ENCODE measurements around the gene TCEAL3. TPM values are rescaled to one million over a fixed set of nuclear protein-coding genes. Genes with fewer than 3 reads are reported as not detected.
"Not testable (repeated sequence)": the region's sequence is repeated elsewhere in the genome, so short reads cannot be mapped to it uniquely, and the experiment has no call there.

The TCEAL3 gene
- total RNA-seq: 1 to 10 TPM; 4.1 to 9.1 TPM

DNA sequence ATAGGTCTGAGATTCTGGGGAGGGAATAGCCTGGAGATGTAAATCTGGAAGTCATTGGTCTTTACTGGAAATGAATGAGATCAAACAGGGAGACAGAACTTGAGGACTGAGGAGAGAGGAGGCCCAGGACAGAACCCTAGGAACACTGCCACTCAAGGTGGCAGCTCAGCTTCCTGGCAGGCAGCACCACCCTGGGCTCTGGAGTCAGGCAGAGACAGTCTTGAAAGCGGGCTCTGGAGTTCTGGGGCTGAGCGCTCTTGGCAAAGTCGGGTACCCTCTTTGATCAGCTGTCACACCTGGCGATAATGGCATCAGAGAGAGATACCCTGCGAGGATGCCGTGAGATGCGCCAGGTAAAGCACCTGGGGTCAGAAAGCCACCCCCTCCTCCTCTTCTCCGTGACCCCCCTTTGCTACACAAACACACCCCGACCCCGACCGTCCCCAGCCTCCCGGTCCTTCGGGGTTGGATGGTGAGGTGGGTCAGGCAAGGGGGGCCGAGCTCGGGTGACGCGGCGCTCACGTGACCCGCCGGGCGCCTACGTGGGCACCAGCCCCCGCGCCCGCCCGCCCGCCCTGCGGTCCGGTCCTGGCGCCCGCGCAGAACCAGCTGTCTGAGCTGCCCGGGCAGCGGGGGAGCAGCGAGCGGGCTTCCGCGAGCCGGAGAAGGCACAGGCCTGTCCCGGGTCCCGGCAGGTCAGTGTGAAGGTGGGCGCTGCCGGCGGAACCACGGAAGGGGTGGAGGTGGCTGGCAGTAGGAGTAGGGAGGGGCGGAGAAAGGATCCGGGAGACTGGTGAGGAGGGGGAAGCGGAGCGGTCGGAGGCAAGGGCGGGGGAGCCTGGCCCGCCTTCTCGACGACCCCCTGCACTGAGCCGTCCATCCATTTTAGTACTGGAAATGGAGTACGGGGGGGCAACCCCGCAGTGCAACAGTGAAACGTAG is at the start of gene TCEAL3:
TCEAL3 (plus strand) TSS at position 600 of the 942 bp plus-strand sequence. CDS start 1,102 bp downstream, outside the sequence.
- peak within 1 kb of the TSS; percentile 79 for H3K27ac Mint-ChIP-seq
- H3K4me3 Mint-ChIP-seq: peak within 1 kb of the TSS; percentile 76
- peak; percentile 86 for ATAC-seq (replicated peaks)
- peaks cover 5% of the 10 kb centered on the region for H3K4me1 Mint-ChIP-seq
- H3K27me3 Mint-ChIP-seq: no peaks in the 10 kb centered on the region
- H3K9me3 Mint-ChIP-seq: no peaks in the 10 kb centered on the region
- peaks cover 10% of the 10 kb centered on the region for H3K36me3 Mint-ChIP-seq (ENCODE audit: low read depth)

DNA sequence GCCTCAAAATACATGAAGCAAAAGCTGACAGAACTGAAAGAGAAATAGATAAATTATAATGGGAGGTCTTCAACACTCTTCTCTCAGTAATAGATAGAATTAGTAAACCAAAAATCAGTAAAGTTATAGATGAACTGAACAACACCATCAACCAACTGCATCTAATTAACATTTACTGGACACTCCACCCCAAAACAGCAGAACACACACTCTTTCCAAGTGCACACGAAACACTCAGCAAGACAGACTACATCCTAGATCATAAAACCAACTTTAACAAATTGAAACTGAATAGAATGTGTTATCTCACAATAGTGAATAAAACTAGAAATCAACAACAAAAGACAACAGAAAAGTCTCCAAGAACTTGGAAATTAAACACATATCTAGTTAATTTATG is 47.5 kb upstream of the TCEAL3 start:
- no peak overlapping the region for H3K4me3 Mint-ChIP-seq
- H3K4me1 Mint-ChIP-seq: no peaks in the 10 kb centered on the region
- no peak overlapping the region for H3K27ac Mint-ChIP-seq
- peaks cover 3% of the 10 kb centered on the region for H3K27me3 Mint-ChIP-seq
- no peak for ATAC-seq (replicated peaks)
- no peaks in the 10 kb centered on the region for H3K36me3 Mint-ChIP-seq (ENCODE audit: low read depth)
- H3K9me3 Mint-ChIP-seq: no peaks in the 10 kb centered on the region

DNA sequence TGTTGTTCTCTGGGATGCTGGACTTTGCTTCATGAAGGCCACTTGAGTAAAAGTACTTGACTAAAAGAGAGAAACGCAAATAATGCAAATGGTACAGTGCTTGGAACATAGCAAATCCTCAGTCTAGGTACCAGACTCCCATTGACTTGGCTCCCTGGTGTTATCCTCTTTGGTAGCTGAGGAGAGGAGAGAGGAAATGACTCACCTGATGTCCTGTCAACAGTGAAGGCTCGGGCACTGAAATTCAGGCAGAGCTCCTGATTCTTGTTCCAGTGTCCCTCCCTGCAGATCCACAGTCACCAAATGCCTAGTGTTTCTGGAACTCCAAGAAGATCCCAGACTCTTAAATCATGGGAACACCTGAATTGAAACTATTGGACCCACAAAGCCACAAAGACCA is 45.0 kb upstream of the TCEAL3 start:
- peaks cover 3% of the 10 kb centered on the region for H3K27me3 Mint-ChIP-seq
- no peaks in the 10 kb centered on the region for H3K4me1 Mint-ChIP-seq
- no peak overlapping the region for H3K4me3 Mint-ChIP-seq
- H3K27ac Mint-ChIP-seq: no peak overlapping the region
- no peak for ATAC-seq (replicated peaks)
- H3K9me3 Mint-ChIP-seq: no peaks in the 10 kb centered on the region
- H3K36me3 Mint-ChIP-seq (ENCODE audit: low read depth): no peaks in the 10 kb centered on the region

DNA sequence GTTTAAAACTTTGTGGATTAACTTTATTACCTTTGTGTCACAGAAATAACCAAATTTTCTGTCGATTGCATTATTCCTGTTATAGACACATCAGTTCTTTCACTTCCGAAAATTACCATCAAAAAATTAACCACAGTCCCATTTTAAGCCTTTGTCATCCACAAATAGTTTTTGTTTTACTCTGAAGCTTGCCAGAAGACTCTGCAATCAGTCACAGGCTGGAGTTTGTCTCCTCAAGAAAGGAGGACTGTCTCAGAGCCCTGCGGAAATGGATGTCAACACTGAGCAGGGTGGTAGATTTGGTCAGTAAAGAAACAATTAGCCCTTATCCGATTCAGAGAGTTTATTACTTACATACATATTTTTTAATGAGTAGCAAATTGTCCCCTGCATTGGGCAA is 42.6 kb upstream of the TCEAL3 start:
- ATAC-seq (replicated peaks): no peak
- no peaks in the 10 kb centered on the region for H3K36me3 Mint-ChIP-seq (ENCODE audit: low read depth)
- H3K4me3 Mint-ChIP-seq: no peak overlapping the region
- no peaks in the 10 kb centered on the region for H3K9me3 Mint-ChIP-seq
- H3K4me1 Mint-ChIP-seq: no peaks in the 10 kb centered on the region
- H3K27me3 Mint-ChIP-seq: peaks cover 3% of the 10 kb centered on the region
- no peak overlapping the region for H3K27ac Mint-ChIP-seq

DNA sequence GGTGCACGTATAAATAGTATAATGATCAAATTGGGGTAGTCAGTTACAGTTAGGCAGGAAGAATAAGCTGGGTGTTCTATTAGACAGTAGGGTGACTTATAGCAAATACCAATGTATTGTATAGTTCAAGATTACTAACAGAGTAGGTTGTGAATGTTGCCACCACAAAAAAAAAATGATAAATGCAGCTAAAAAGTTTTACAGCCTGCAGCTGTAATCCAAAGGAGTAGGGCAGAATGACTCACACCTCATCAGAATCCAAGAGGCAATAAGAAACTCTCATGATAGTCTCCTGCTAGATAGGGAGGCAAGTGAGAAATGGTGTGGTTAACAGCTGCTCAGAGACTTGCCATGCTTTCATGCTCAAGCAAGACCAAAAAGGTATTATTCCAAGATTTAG is 42.0 kb upstream of the TCEAL3 start:
- Mint-ChIP-seq H3K36me3 (ENCODE audit: low read depth) (no peaks in the 10 kb centered on the region), H3K4me1 (no peaks in the 10 kb centered on the region), H3K4me3 (no peak overlapping the region), H3K27me3 (peaks cover 3% of the 10 kb centered on the region), H3K9me3 (no peaks in the 10 kb centered on the region), H3K27ac (no peak overlapping the region)
- ATAC-seq (replicated peaks): no peak

GRCh38 chrX:103571121-103571520 is 36.6 kb upstream of the TCEAL3 start:
- no peak for ATAC-seq (replicated peaks)
- H3K4me3 Mint-ChIP-seq: no peak overlapping the region
- H3K27me3 Mint-ChIP-seq: no peaks in the 10 kb centered on the region
- no peak overlapping the region for H3K27ac Mint-ChIP-seq
- no peaks in the 10 kb centered on the region for H3K36me3 Mint-ChIP-seq (ENCODE audit: low read depth)
- H3K9me3 Mint-ChIP-seq: no peaks in the 10 kb centered on the region
- H3K4me1 Mint-ChIP-seq: no peaks in the 10 kb centered on the region

DNA sequence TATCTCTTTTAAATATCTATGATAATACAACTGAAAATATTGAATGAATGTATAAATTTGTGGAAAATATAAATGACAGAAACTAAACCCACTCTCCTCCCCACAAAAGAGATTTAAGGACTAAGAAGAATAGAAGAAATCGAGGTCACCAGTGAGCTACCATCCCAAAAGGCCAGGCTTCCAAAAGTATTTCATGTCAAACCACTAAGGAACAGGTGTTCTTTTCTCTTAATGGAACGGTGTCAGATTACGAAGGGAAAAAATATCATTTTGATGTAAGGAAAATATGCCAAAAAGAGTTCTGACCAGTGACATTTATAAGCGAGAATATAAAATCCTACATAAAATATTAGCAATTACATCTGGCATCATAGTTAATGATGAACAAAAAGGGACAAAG is 36.0 kb upstream of the TCEAL3 start:
- no peak overlapping the region for H3K27ac Mint-ChIP-seq
- no peaks in the 10 kb centered on the region for H3K27me3 Mint-ChIP-seq
- H3K9me3 Mint-ChIP-seq: no peaks in the 10 kb centered on the region
- no peak overlapping the region for H3K4me3 Mint-ChIP-seq
- H3K36me3 Mint-ChIP-seq (ENCODE audit: low read depth): no peaks in the 10 kb centered on the region
- no peak for ATAC-seq (replicated peaks)
- no peaks in the 10 kb centered on the region for H3K4me1 Mint-ChIP-seq

DNA sequence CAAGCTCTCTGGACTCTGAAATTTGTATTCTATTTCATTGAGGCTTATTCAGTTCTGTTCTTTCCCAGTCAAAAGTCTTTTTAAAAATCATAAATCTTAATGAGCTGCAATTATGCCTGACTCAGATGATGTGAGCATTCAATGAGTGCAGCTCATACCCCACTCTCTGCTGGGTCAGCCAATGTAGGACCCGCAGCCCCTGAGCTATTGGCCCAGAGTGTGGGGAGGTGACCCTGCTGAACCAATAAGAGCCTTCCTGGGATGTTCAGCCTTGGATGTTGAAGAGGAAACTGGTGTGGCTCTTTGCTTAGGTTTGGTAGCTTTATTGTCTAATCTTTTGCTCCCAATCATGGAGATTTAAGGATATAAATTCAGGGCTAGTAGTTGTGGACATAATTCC is 34.6 kb upstream of the TCEAL3 start:
- Mint-ChIP-seq H3K27ac (no peak overlapping the region), H3K4me1 (no peaks in the 10 kb centered on the region), H3K4me3 (no peak overlapping the region), H3K9me3 (no peaks in the 10 kb centered on the region), H3K27me3 (no peaks in the 10 kb centered on the region), H3K36me3 (ENCODE audit: low read depth) (no peaks in the 10 kb centered on the region)
- ATAC-seq (replicated peaks): no peak

- ATAC-seq (replicated peaks): no peak
- Mint-ChIP-seq H3K9me3 (no peaks in the 10 kb centered on the region), H3K36me3 (ENCODE audit: low read depth) (no peaks in the 10 kb centered on the region), H3K27ac (no peak overlapping the region), H3K27me3 (peaks cover 3% of the 10 kb centered on the region), H3K4me1 (no peaks in the 10 kb centered on the region), H3K4me3 (peak overlapping the region; percentile 83)
These were observed 23.2 kb upstream of the TCEAL3 start for GRCh38 chrX:103584596-103584995.

- Mint-ChIP-seq H3K9me3 (no peaks in the 10 kb centered on the region), H3K4me3 (peak within 1 kb of the TSS; percentile 83), H3K36me3 (ENCODE audit: low read depth) (no peaks in the 10 kb centered on the region), H3K27me3 (peaks cover 2% of the 10 kb centered on the region), H3K4me1 (no peaks in the 10 kb centered on the region), H3K27ac (peak within 1 kb of the TSS; percentile 87)
- ATAC-seq (replicated peaks): peak; percentile 93
These were observed 22.1 kb upstream of the TCEAL3 start, which contains the start of gene TCEAL4 for GRCh38 chrX:103585411-103586313. Gene TCEAL4 (plus strand): TSS chrX:103585515. CDS start chrX:103586676, 1,161 bp downstream.

- no peaks in the 10 kb centered on the region for H3K27me3 Mint-ChIP-seq
- H3K4me1 Mint-ChIP-seq: no peaks in the 10 kb centered on the region
- H3K9me3 Mint-ChIP-seq: no peaks in the 10 kb centered on the region
- H3K4me3 Mint-ChIP-seq: peak overlapping the region; percentile 83
- peak; percentile 17 for ATAC-seq (replicated peaks)
- no peaks in the 10 kb centered on the region for H3K36me3 Mint-ChIP-seq (ENCODE audit: low read depth)
- H3K27ac Mint-ChIP-seq: peak overlapping the region; percentile 87
These were observed 21.5 kb upstream of the TCEAL3 start for GRCh38 chrX:103586314-103586646.

DNA sequence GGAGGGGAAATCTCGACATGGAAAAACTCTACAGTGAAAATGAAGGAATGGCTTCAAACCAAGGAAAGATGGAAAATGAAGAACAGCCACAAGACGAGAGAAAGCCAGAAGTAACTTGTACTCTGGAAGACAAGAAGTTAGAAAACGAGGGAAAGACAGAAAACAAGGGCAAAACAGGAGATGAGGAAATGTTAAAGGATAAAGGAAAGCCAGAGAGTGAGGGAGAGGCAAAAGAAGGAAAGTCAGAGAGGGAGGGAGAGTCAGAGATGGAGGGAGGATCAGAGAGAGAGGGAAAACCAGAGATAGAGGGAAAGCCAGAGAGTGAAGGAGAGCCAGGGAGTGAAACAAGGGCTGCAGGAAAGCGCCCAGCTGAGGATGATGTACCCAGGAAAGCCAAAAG is 21.1 kb upstream of the TCEAL3 start:
- Mint-ChIP-seq H3K27ac (no peak overlapping the region), H3K4me1 (no peaks in the 10 kb centered on the region), H3K36me3 (ENCODE audit: low read depth) (no peaks in the 10 kb centered on the region), H3K9me3 (no peaks in the 10 kb centered on the region), H3K27me3 (no peaks in the 10 kb centered on the region), H3K4me3 (peak overlapping the region; percentile 83)
- no peak for ATAC-seq (replicated peaks)

GRCh38 chrX:103592295-103592694 is 15.5 kb upstream of the TCEAL3 start:
- not testable (repeated sequence) for ATAC-seq (replicated peaks); H3K4me1 Mint-ChIP-seq; H3K4me3 Mint-ChIP-seq; H3K9me3 Mint-ChIP-seq; H3K27me3 Mint-ChIP-seq; H3K27ac Mint-ChIP-seq; H3K36me3 Mint-ChIP-seq (ENCODE audit: low read depth)

- ATAC-seq (replicated peaks); H3K27me3 Mint-ChIP-seq; H3K27ac Mint-ChIP-seq; H3K9me3 Mint-ChIP-seq; H3K4me3 Mint-ChIP-seq; H3K4me1 Mint-ChIP-seq; H3K36me3 Mint-ChIP-seq (ENCODE audit: low read depth): not testable (repeated sequence)
These were observed 12.6 kb upstream of the TCEAL3 start for GRCh38 chrX:103595202-103595601.
